DOHH2 (cell line): Measurements from ENCODE around the gene PRDM11.
A peak's percentile ranks its signal among the peaks of the same experiment; 100 is the strongest.

Experiments
- EZH2phosphoT487 ChIP-seq: fragments of 200-600 bp; sonication (generic); IDR thresholded peaks from 2 replicates; pipeline ENCODE4 v1.6.1; 2017; ENCODE audit warnings: borderline replicate concordance, mild to moderate bottlenecking, antibody characterized with exemption, low read length, moderate library complexity, mixed read lengths
- TF ChIP-seq, protein P1 (sequence below): fragments of 200-600 bp; sonication (generic); IDR thresholded peaks from one replicate; pipeline ENCODE4 v1.5.1; 2014; ENCODE audit warnings: antibody characterized with exemption, mild to moderate bottlenecking, low read depth, low read length; ENCODE audit not compliant: poor library complexity, severe bottlenecking

DNA sequence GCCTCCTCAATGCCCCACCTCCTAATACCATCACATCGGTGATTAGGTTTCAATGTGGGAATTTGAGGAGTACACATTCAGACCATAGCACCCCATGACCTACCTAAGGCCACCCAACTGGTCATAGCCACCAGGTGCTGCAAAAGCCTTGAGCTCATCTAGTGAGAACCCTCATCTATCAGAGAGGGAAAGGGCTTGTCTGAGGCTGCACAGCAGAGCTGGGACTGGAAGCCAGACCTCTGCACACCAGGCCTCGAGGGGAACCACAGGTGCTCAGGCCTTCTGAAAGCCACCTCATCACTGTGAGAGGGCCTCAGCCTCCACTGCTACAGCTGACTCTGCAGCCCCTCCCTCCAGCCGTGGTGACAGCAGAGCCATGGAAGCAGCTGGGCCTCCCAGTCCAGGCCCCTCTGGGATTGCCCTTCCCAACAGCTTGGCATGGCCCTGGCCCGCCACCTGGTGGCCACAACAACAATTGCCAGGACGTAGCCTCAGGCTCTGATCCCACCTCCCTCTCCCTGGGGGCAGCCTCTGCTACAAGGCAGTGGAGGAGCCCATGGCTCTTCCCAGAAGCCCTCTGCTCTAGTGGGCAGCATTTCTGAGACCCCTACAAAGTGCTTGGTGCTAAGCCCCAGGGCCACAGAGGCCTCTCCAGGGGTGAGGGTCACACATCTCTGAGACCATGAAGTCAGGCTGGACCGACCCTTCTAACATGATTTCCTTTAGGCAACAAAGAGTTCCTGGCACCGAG is 41.0 kb upstream of the PRDM11 start:
- TF ChIP-seq, protein P1, sequence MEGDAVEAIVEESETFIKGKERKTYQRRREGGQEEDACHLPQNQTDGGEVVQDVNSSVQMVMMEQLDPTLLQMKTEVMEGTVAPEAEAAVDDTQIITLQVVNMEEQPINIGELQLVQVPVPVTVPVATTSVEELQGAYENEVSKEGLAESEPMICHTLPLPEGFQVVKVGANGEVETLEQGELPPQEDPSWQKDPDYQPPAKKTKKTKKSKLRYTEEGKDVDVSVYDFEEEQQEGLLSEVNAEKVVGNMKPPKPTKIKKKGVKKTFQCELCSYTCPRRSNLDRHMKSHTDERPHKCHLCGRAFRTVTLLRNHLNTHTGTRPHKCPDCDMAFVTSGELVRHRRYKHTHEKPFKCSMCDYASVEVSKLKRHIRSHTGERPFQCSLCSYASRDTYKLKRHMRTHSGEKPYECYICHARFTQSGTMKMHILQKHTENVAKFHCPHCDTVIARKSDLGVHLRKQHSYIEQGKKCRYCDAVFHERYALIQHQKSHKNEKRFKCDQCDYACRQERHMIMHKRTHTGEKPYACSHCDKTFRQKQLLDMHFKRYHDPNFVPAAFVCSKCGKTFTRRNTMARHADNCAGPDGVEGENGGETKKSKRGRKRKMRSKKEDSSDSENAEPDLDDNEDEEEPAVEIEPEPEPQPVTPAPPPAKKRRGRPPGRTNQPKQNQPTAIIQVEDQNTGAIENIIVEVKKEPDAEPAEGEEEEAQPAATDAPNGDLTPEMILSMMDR, result peak; percentile 93
- no peak for TF ChIP-seq EZH2phosphoT487
